ENCODE results near the gene GLYAT.

- TF ChIP-seq, protein P1, sequence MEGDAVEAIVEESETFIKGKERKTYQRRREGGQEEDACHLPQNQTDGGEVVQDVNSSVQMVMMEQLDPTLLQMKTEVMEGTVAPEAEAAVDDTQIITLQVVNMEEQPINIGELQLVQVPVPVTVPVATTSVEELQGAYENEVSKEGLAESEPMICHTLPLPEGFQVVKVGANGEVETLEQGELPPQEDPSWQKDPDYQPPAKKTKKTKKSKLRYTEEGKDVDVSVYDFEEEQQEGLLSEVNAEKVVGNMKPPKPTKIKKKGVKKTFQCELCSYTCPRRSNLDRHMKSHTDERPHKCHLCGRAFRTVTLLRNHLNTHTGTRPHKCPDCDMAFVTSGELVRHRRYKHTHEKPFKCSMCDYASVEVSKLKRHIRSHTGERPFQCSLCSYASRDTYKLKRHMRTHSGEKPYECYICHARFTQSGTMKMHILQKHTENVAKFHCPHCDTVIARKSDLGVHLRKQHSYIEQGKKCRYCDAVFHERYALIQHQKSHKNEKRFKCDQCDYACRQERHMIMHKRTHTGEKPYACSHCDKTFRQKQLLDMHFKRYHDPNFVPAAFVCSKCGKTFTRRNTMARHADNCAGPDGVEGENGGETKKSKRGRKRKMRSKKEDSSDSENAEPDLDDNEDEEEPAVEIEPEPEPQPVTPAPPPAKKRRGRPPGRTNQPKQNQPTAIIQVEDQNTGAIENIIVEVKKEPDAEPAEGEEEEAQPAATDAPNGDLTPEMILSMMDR (IDR thresholded peaks at IDR 0.05) = no peak
- TF ChIP-seq POLR2A (IDR thresholded peaks at IDR 0.05) = no peak
- TF ChIP-seq EP300 (IDR thresholded peaks at IDR 0.05) = no peak
- TF ChIP-seq POLR2AphosphoS5 (IDR thresholded peaks at IDR 0.05) = no peak
Measured at GRCh38 chr11:58765078-58765477, 33.3 kb upstream of the GLYAT start.

All from suprapubic skin (tissue), 4 donors.